Cardiac muscle cell (in vitro differentiated cells and primary cell): ENCODE measurements around the gene XPNPEP1. TPM values are rescaled to one million over a fixed set of nuclear protein-coding genes. Genes with fewer than 3 reads are reported as not detected.

ENCODE experiments used
- DNase-seq, 2 donors: peaks; one replicate each; pipeline versions ENCODE4 v3.0.0 to v3.0.0-alpha.2; 2010 to 2017; ENCODE audit warnings: low read depth in 1 of 2, low spot score in 1 of 2
- H3K27ac ChIP-seq: fragments of 200-600 bp; sonication (generic); 2 replicates; pipeline ENCODE4 v1.5.1; 2016
- H3K27me3 ChIP-seq: fragments of 200-600 bp; sonication (generic); 2 replicates; pipeline ENCODE4 v1.6.0; 2016; ENCODE audit warnings: control low read depth
- H3K36me3 ChIP-seq: fragments of 200-600 bp; sonication (generic); 2 replicates; pipeline ENCODE4 v1.5.1; 2016; ENCODE audit warnings: control low read depth
- H3K4me1 ChIP-seq: fragments of 200-600 bp; sonication (generic); 2 replicates; pipeline ENCODE4 v1.8.1; 2017; ENCODE audit warnings: low read depth, mild to moderate bottlenecking, mixed run types
- H3K4me3 ChIP-seq: fragments of 200-600 bp; sonication (generic); 2 replicates; pipeline ENCODE4 v1.5.1; 2016; ENCODE audit warnings: mild to moderate bottlenecking
- H3K9me3 ChIP-seq: fragments of 200-600 bp; sonication (generic); 2 replicates; pipeline ENCODE4 v1.5.1; 2017; ENCODE audit warnings: low read depth, mild to moderate bottlenecking, control low read depth
- CTCF ChIP-seq: IDR thresholded peaks from 2 replicates; pipeline ENCODE4 v1.5.1; 2012; ENCODE audit warnings: low read depth, mild to moderate bottlenecking, low read length
- polyA plus RNA-seq: library from polyadenylated mRNA; unstranded; fragments of >200 nt; fragmentation: Nextera tagmentation; extraction: Ambion mirVana; gene quantifications from 2 replicates; pipeline ENCODE4 v1.2.1, GENCODE V29; 2016
- total RNA-seq: library from RNA; depleted of rRNA; stranded (reverse); fragments of >200 nt; gene quantifications from 2 replicates; pipeline ENCODE4 v1.2.3, GENCODE V29; 2016

Gene XPNPEP1
- total and polyA plus RNA-seq, 2 experiments from 2014 or later, result 68.1 to 114 TPM

GRCh38 chr10:109837384-109837783 is 85.9 kb downstream of the XPNPEP1 start:
- H3K4me1 ChIP-seq, result no peaks in the 10 kb centered on the region
- H3K27ac ChIP-seq, result no peak overlapping the region
- TF ChIP-seq CTCF, result no peak
- H3K4me3 ChIP-seq, result no peak overlapping the region
- H3K9me3 ChIP-seq, result no peaks in the 10 kb centered on the region
- DNase-seq, result no peak
- H3K27me3 ChIP-seq, result no peaks in the 10 kb centered on the region
- H3K36me3 ChIP-seq, result no peaks in the 10 kb centered on the region

- H3K27ac ChIP-seq, result no peak overlapping the region
- no peak for TF ChIP-seq CTCF
- H3K4me3 ChIP-seq, result no peak overlapping the region
- H3K9me3 ChIP-seq, result no peaks in the 10 kb centered on the region
- peak in 1 of 2 donors; percentile 4 for DNase-seq
- H3K27me3 ChIP-seq, result no peaks in the 10 kb centered on the region
- no peaks in the 10 kb centered on the region for H3K36me3 ChIP-seq
- H3K4me1 ChIP-seq, result no peaks in the 10 kb centered on the region
These were observed 88.1 kb downstream of the XPNPEP1 start for GRCh38 chr10:109835257-109835656.

- Histone ChIP-seq H3K9me3 (no peaks in the 10 kb centered on the region), H3K27ac (no peak overlapping the region), H3K27me3 (no peaks in the 10 kb centered on the region), H3K4me1 (no peaks in the 10 kb centered on the region), H3K4me3 (no peak overlapping the region), H3K36me3 (no peaks in the 10 kb centered on the region)
- TF ChIP-seq CTCF, result no peak
- DNase-seq, result no peak
These were observed 91.5 kb downstream of the XPNPEP1 start for GRCh38 chr10:109831846-109832245.

- no peaks in the 10 kb centered on the region for H3K9me3 ChIP-seq
- TF ChIP-seq CTCF, result no peak
- no peaks in the 10 kb centered on the region for H3K36me3 ChIP-seq
- no peaks in the 10 kb centered on the region for H3K4me1 ChIP-seq
- H3K27ac ChIP-seq, result no peak overlapping the region
- no peak for DNase-seq
- no peaks in the 10 kb centered on the region for H3K27me3 ChIP-seq
- no peak overlapping the region for H3K4me3 ChIP-seq
These were observed 99.1 kb downstream of the XPNPEP1 start for GRCh38 chr10:109824206-109824605.

- TF ChIP-seq CTCF, result no peak
- no peaks in the 10 kb centered on the region for H3K27me3 ChIP-seq
- H3K4me1 ChIP-seq, result no peaks in the 10 kb centered on the region
- H3K27ac ChIP-seq, result no peak overlapping the region
- H3K4me3 ChIP-seq, result no peak overlapping the region
- no peaks in the 10 kb centered on the region for H3K9me3 ChIP-seq
- H3K36me3 ChIP-seq, result no peaks in the 10 kb centered on the region
- no peak for DNase-seq
These were observed 100.1 kb downstream of the XPNPEP1 start for GRCh38 chr10:109823196-109823595.

GRCh38 chr10:109821672-109822071 is 101.6 kb downstream of the XPNPEP1 start:
- Histone ChIP-seq H3K27me3 (no peaks in the 10 kb centered on the region), H3K9me3 (no peaks in the 10 kb centered on the region), H3K27ac (no peak overlapping the region), H3K4me1 (no peaks in the 10 kb centered on the region), H3K36me3 (no peaks in the 10 kb centered on the region), H3K4me3 (no peak overlapping the region)
- no peak for TF ChIP-seq CTCF
- no peak for DNase-seq
